ENCODE measurements around the gene RAVER1.
"Not testable (repeated sequence)": the region's sequence is repeated elsewhere in the genome, so short reads cannot be mapped to it uniquely, and the experiment has no call there.

RAVER1 gene

DNA sequence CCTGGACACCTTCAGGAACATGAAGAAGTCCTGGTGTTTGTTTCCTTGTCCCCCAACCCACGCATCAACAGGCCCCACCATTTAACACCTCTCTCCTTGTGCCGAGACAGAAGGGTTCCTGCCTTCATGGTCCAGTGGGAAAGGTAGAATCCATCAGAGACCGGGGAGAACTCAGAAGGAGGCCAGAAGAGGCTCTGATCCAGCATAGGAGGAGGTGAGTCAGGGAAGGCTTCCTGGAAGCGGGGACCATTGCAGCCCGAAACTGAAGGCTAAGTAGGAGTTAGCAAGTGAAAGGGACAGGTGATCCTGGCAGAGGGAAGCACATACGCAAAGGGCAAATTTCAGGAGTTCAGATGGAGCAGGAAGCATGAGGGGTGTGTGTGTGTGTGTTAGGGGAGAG lies 5.6 kb upstream of the RAVER1 start (continued):
- no peak for TF ChIP-seq GLIS3 (CRISPR knock-in tag; IDR thresholded peaks at IDR 0.05)
- no peak for TF ChIP-seq ZFP3 (CRISPR knock-in tag; IDR thresholded peaks at IDR 0.05)
- TF ChIP-seq ISL1 (CRISPR knock-in tag; IDR thresholded peaks at IDR 0.05) = no peak
- TF ChIP-seq, protein P1, sequence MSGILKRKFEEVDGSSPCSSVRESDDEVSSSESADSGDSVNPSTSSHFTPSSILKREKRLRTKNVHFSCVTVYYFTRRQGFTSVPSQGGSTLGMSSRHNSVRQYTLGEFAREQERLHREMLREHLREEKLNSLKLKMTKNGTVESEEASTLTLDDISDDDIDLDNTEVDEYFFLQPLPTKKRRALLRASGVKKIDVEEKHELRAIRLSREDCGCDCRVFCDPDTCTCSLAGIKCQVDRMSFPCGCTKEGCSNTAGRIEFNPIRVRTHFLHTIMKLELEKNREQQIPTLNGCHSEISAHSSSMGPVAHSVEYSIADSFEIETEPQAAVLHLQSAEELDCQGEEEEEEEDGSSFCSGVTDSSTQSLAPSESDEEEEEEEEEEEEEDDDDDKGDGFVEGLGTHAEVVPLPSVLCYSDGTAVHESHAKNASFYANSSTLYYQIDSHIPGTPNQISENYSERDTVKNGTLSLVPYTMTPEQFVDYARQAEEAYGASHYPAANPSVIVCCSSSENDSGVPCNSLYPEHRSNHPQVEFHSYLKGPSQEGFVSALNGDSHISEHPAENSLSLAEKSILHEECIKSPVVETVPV (CRISPR knock-in tag; IDR thresholded peaks at IDR 0.05) = no peak
- no peak for TF ChIP-seq ARNTL (CRISPR knock-in tag; IDR thresholded peaks at IDR 0.05; ENCODE audit: borderline replicate concordance, low read depth)
- TF ChIP-seq TCF4 (CRISPR knock-in tag; IDR thresholded peaks at IDR 0.05; ENCODE audit: borderline replicate concordance) = no peak
- TF ChIP-seq OSR1 (CRISPR knock-in tag; IDR thresholded peaks at IDR 0.05) = no peak
- no peak for TF ChIP-seq ZNF8 (CRISPR knock-in tag; IDR thresholded peaks at IDR 0.05)
- no peak for TF ChIP-seq SNAI2 (CRISPR knock-in tag; IDR thresholded peaks at IDR 0.05)
- TF ChIP-seq TOX (CRISPR knock-in tag; IDR thresholded peaks at IDR 0.05; ENCODE audit: borderline replicate concordance) = no peak
- TF ChIP-seq ZNF565 (CRISPR knock-in tag; conservative IDR thresholded peaks at IDR 0.05; ENCODE audit: low read depth) = no peak
- TF ChIP-seq, protein P2, sequence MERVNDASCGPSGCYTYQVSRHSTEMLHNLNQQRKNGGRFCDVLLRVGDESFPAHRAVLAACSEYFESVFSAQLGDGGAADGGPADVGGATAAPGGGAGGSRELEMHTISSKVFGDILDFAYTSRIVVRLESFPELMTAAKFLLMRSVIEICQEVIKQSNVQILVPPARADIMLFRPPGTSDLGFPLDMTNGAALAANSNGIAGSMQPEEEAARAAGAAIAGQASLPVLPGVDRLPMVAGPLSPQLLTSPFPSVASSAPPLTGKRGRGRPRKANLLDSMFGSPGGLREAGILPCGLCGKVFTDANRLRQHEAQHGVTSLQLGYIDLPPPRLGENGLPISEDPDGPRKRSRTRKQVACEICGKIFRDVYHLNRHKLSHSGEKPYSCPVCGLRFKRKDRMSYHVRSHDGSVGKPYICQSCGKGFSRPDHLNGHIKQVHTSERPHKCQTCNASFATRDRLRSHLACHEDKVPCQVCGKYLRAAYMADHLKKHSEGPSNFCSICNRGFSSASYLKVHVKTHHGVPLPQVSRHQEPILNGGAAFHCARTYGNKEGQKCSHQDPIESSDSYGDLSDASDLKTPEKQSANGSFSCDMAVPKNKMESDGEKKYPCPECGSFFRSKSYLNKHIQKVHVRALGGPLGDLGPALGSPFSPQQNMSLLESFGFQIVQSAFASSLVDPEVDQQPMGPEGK (CRISPR knock-in tag; IDR thresholded peaks at IDR 0.05; ENCODE audit: borderline replicate concordance) = no peak

DNA sequence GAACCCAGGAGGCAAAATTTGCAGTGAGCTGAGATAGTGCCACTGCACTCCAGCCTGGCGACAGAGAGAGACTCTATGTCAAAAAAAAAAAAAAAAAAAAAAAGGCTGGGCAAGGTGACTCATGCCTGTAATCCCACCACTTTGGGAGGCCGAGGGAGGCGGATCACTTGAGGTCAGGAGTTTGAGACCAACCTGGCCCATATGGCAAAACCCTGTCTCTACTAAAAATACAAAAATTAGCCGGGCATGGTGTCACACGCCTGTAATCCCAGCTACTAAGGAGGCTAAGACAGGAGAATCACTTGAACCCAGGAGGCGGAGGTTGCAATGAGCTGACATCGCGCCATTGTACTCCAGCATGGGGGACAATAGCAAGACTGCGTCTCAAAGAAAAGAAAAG lies 3.4 kb upstream of the RAVER1 start:
- ATAC-seq = not testable (repeated sequence)

DNA sequence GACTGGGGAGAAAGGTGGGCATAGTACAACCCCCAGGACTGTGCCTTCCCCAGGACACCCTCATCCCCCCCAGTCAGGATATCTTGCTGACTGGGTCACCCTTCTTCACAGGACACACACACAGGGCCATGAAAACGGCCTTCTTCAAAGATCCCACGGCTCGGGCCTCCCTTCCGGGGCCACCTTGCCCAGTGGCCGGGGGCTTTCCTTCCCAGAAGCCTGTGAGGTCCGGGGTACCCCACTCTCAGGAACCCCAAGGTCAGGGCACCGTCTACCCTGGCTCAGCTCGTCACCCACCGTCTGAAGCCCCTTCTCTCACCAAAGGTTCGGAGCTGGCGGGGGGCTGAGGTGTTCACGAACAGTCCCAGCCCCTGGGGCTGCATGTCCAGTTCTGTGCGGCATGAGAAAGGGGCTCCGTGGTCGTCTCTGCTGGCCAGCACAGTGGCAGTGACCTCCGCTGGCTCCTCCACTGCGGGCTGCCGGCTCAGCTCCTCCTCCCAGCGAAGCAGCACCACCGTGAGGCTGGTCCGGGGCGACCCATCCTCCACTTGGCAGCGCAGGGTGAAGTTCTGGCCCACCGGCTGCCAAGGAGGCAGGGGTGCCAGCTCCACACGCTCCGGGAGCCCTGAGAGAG lies 2.1 kb upstream of the RAVER1 start:
- no peak for ATAC-seq

More for the DNA sequence above, 2.1 kb upstream of the RAVER1 start:
- TF ChIP-seq, protein P2 (CRISPR knock-in tag; IDR thresholded peaks at IDR 0.05; ENCODE audit: borderline replicate concordance) = no peak
- TF ChIP-seq, protein P3, sequence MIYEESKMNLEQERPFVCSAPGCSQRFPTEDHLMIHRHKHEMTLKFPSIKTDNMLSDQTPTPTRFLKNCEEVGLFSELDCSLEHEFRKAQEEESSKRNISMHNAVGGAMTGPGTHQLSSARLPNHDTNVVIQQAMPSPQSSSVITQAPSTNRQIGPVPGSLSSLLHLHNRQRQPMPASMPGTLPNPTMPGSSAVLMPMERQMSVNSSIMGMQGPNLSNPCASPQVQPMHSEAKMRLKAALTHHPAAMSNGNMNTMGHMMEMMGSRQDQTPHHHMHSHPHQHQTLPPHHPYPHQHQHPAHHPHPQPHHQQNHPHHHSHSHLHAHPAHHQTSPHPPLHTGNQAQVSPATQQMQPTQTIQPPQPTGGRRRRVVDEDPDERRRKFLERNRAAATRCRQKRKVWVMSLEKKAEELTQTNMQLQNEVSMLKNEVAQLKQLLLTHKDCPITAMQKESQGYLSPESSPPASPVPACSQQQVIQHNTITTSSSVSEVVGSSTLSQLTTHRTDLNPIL (CRISPR knock-in tag; IDR thresholded peaks at IDR 0.05; ENCODE audit: low read depth) = no peak
- TF ChIP-seq PPARA (CRISPR knock-in tag; IDR thresholded peaks at IDR 0.05; ENCODE audit: borderline replicate concordance) = no peak
- no peak for TF ChIP-seq OSR1 (CRISPR knock-in tag; IDR thresholded peaks at IDR 0.05)
- TF ChIP-seq ZFP3 (CRISPR knock-in tag; IDR thresholded peaks at IDR 0.05) = no peak
- TF ChIP-seq BACH2 (CRISPR knock-in tag; IDR thresholded peaks at IDR 0.05; ENCODE audit: borderline replicate concordance) = no peak
- no peak for TF ChIP-seq GLIS3 (CRISPR knock-in tag; IDR thresholded peaks at IDR 0.05)
- TF ChIP-seq ZFP30 (CRISPR knock-in tag; IDR thresholded peaks at IDR 0.05) = no peak
- TF ChIP-seq, protein P4, sequence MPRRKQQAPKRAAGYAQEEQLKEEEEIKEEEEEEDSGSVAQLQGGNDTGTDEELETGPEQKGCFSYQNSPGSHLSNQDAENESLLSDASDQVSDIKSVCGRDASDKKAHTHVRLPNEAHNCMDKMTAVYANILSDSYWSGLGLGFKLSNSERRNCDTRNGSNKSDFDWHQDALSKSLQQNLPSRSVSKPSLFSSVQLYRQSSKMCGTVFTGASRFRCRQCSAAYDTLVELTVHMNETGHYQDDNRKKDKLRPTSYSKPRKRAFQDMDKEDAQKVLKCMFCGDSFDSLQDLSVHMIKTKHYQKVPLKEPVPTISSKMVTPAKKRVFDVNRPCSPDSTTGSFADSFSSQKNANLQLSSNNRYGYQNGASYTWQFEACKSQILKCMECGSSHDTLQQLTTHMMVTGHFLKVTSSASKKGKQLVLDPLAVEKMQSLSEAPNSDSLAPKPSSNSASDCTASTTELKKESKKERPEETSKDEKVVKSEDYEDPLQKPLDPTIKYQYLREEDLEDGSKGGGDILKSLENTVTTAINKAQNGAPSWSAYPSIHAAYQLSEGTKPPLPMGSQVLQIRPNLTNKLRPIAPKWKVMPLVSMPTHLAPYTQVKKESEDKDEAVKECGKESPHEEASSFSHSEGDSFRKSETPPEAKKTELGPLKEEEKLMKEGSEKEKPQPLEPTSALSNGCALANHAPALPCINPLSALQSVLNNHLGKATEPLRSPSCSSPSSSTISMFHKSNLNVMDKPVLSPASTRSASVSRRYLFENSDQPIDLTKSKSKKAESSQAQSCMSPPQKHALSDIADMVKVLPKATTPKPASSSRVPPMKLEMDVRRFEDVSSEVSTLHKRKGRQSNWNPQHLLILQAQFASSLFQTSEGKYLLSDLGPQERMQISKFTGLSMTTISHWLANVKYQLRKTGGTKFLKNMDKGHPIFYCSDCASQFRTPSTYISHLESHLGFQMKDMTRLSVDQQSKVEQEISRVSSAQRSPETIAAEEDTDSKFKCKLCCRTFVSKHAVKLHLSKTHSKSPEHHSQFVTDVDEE (CRISPR knock-in tag; IDR thresholded peaks at IDR 0.05) = no peak
- no peak for TF ChIP-seq RARB (CRISPR knock-in tag; IDR thresholded peaks at IDR 0.05)
